ENCODE results near the gene CCNL1. TPM values are rescaled to one million over a fixed set of nuclear protein-coding genes. Genes with fewer than 3 reads are reported as not detected.
"Not testable (repeated sequence)": the region's sequence is repeated elsewhere in the genome, so short reads cannot be mapped to it uniquely, and the experiment has no call there.

Gene CCNL1
- total RNA-seq, 2 donors from 2014 or later, result 84.5 to 125 TPM

DNA sequence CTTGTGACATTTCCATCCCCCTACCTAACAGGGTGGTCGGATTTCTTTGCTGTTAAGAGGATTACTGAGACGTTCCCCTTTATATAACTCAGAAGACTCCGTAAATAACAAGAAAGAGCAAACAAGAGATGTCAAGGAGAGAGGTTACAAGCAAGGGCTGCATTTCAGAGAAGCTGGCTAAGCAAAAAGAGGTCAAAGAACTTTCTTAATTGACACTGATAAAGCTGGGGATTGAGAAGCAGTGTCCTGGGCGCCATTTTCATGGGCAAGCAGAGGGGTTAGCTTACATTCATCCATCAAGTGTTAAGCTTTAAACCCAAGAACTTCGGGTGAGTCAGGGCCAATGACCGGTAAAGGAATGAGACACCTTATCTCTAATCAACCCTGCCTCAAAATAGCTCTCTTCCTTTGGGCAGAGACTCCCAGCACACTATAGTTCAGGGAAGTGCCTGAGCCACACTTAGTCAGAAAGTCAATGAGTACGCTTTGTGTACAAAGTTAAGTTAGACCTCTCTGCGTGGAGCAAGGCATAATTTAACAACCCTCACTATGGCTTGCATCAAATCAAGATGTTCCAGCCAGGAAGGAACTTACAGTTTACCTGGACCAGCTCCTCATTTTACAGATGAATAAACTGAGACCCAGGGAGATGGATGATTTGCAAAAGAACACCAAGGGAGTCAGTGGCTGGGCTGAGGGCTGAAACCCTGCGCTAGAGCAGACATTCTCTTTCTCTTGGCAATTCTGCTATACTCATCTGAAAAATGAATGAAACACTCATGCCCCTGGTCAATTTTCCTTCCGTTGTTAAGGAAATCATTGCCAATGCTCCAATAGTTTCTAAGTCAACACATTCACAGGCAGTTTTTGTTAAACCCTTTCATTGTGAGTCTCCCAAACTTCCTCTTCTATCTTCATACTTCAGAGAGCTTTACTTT, 44.6 kb downstream of the CCNL1 start:
- intact Hi-C loops (cut with DNase I), result no loop called here
- DNase-seq (ENCODE audit: low spot score), result no peak

DNA sequence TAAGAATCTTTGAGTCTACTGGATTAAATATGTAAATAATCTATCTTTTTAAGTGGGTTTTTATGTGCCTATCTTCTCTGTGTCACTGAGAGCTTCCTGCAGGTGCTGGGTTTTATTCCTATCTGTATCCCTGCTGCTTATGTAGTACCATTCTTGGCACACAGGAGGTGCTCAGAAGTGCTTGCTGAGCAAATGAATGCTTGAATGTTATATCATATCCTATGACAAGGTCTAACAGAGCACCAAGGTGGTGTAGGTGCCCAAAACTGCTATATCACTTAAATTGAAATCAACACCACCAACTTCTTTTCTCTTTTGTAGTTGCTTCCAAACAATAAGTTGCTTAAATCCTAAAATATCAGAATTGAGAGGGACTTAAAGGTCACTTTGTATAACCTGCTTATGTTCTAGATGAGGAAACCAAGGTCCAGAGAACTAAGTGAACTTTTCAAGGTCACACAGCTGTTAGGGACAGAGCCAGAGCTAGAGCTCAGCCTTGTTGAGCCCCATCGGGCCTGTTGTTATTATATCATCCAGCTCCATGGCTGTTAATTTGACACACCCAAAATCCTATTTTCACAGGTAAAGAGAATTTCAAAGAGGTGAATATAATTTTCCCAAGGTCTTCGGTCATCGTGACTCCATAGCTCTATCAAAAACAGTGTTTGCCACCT, 46.0 kb downstream of the CCNL1 start:
- no peak for DNase-seq (ENCODE audit: low spot score)
- intact Hi-C loops (cut with DNase I), result no loop called here

DNA sequence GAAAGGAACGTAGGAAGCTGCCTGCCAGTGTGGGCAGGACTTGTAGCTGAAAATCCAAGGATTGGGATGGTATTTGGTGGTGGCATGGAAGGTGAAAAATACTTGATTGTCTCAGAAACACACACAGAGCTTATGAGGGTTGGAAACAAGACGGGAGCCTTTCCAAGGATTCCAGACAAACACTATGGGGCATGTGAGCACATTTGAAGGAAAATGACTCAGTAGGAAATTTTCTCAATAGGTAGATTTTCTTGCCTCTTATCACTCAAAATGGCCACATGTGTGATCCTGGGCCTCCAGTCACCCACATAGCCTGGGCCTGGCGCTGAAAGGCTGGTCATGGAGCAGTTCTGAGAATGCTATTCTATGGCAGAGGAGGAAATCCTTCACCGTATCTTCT, 47.4 kb downstream of the CCNL1 start:
- intact Hi-C loops (cut with DNase I), result no loop called here

DNA sequence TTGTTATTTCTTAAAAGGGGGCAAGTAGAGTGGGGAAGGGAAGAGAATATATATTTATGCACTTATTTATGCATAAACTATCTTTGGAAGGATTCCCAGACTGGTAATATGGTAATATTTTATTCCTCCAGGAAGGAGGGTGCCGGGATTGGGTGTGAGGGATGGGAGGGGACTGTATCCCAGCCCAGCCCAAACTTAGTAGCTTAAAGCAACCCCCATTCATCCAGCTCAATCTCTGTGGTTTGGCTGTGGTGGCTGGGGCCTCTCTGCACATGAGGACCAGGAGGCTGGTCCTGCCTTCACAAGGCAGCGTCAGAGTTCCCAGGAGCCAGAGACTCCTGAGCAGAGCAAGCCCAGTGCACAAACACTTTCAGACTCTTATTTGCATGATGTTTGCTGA, 48.4 kb downstream of the CCNL1 start:
- intact Hi-C loops (cut with DNase I), result no loop called here
- DNase-seq (ENCODE audit: low spot score), result no peak

More for the DNA sequence above, 47.4 kb downstream of the CCNL1 start:
- DNase-seq (ENCODE audit: low spot score), result no peak

DNA sequence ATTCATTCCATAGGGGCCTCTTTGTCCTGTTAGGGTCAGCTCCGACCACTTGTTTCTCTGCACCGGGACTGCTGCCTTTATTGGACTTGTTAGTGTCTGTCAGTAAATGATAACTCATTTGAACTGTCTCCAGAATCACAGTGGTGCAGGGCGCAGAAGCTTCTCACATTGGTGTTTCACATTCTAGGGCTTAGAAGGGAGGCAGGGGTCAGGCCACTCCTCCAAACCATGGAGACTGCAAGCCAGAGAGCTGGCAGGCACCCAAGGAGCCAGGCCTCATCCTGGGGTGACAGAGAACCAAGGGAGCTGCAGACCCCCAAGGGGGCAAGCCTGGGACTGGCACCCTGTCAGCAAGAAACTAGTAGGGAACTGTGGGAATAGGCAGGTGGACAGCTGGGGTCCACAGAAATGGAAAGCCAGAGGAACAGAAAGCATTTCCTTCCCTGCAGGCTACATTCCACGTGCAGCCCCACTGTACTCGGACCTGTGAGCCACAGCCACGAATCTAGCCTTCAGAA, 49.1 kb downstream of the CCNL1 start:
- intact Hi-C loops (cut with DNase I), result no loop called here
- DNase-seq (ENCODE audit: low spot score), result no peak

DNA sequence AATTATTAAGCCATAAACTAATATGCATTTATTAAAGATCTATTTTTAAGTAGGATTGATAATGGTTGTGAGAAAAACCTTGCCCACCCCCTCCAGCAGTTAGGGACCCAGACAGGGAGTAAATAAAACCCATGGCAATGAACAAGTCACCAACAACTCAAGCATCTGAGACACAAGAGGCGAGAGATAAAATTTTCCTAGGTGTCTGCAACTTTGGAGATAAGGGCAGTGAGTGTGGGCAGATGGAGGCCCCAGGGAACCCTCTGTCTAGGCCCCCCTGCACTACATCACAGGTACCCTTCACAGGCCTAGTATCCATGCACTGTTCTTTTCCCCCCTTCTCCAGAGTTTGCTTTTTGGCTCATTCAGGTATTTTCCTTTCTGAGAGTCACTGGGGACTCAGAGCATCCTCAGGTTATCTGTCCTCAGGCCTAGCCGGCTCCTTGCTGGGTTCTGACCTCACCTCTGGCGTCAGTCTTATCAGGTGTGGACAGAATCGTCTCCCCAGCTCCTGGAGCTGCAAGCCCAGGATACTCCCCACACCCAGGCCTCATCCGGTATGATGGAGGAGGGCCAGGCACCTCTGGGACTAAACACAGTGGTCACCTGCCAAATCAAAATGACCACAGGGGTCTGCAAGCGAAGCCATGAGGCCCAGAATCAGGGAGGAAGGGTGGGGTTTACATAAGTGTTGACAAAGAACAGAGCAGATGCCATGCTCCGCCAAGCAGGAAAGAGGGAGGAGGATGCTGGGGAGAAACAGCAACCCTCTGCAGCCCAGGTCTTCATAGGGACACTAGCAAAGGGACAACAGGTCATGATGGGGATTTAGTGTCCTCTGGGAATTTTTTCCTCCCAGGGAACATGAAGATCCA, 50.4 kb downstream of the CCNL1 start:
- intact Hi-C loops (cut with DNase I), result no loop called here
- no peak for DNase-seq (ENCODE audit: low spot score)

DNA sequence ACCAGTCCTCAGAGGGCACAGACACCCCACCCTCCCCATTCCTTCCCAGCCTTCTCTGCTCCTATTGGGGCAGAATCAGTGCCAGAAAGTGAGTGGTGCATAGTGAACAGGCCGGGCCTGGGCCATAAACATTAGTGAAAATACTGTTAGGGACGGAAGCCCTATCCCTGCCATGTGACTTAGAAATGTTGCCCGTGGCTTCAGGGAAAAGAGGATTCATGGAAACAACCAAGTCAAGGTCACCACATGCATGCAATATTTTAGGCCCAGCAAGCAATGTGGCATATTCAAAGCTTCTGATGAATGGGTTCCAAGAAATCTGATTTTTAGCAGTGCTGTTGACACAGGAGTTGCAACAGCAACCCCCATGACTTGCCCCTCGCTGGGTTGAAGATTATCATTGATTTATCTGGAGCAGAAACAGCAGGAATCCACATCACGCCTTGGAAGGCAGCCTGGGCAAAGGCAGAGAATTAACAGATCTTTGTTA, 52.3 kb downstream of the CCNL1 start:
- DNase-seq (ENCODE audit: low spot score), result no peak
- intact Hi-C loops (cut with DNase I), result no loop called here

DNA sequence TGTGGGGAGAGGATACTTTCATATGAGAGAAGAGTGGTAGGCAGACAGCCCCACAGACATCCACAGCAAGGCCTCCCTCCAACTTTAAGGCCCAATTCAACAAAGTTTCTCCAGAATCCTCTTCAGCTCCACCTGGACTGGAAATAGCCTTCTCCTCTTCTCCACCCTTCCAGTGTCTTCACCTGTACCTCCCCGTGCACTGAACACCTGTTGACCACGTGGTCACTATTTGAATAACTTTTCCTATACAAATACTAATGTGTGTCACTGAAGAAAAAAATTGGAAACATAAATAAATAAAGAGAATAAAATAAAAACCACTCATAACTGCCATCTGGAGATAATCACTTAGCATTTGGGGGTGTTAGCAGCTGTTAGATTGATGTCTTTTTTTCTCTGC, 52.9 kb downstream of the CCNL1 start:
- no peak for DNase-seq (ENCODE audit: low spot score)
- intact Hi-C loops (cut with DNase I), result no loop called here

DNA sequence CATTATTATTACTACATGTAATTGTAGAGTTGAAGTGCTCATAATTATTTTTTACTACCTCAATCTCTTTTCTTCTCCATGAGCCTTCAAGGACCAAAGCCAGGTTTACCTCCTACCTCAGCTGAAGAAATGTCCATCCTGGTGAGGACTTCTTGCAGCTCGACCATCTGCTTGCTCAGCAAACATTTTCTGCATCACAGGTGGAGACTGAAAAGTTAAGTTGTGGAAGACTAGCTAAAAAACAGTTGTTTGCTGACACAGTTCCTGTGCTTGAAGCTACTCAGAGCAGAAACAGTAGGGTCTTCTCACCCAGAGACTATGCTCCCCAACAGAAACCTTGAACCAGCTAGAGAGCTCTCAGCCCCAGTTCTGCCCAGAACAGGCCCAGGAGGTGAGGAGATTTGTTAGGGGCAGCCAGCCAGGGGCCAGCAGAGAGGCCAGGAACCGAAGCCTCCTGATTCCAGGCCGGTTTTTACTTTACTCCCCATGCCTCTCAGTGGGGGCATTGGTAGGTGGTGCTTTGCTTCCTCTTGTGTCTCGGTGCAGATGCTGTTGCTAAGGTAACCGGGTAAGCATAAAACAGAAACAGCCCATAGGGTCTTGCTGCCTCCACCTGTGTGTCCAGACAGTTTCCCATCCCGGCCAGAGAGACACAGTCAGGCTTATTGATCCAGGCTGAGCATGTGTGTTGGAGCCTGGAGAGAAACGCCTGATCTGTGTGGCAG, 54.9 kb downstream of the CCNL1 start:
- intact Hi-C loops (cut with DNase I), result no loop called here
- DNase-seq (ENCODE audit: low spot score), result no peak

DNA sequence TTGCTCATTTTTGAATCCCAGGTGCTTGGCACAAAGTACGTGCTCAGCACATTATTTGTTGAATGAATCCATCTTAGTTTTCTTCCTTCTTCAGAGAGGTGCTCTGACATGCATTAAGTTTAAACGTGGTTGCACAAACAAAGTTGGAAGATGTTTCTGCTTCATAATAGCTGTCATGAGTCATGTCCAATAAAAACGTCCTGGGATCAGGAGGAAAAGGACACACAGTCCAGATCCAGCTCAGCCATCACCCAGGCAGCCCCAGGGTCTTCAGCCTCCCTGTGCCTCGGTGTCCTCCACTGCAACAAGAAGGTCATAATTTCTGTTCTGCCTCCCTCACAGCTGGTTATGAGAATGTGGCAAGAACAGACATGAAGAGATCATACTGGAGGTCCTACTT, 55.4 kb downstream of the CCNL1 start:
- intact Hi-C loops (cut with DNase I), result no loop called here
- no peak for DNase-seq (ENCODE audit: low spot score)

DNA sequence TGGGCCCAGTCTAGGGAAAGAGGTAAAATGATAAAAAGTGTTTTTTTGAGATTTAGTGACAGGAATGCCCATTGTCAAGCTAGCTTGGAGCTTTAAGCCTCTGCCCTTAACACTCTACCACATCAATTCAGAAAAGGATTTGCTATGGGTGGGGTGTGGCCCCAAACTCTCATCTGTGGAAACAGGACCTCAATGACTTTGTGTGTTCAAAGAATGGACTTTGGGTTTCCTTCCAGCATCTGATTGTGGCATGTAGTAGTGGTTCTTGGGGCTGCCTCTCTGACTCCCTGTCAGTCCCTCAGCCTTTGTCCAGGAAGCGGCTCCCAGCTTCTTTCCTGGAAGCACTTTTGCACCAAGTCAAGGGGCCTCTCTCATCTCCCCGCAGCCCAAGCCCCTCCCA, 56.1 kb downstream of the CCNL1 start:
- DNase-seq (ENCODE audit: low spot score), result no peak
- intact Hi-C loops (cut with DNase I), result no loop called here

DNA sequence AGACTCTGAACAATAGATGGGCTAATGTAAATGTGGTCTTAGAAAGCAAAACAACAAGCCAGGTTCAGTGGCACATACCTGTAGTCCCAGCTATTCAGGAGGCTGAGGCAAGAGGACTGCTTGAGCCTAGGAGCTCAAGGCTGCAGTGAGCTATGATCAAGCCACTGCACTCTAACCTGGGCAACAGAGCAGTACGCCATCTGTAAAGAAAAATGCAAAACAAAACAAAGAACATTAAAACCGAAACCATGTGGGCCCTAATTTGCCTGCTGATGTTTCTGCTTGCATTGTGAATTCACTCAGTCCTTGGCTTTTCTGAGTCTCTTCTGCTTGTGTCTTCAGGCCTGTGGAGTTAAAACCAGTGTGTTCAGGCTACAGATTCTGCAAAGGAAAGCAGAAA, 56.7 kb downstream of the CCNL1 start:
- no peak for DNase-seq (ENCODE audit: low spot score)
- intact Hi-C loops (cut with DNase I), result no loop called here

DNA sequence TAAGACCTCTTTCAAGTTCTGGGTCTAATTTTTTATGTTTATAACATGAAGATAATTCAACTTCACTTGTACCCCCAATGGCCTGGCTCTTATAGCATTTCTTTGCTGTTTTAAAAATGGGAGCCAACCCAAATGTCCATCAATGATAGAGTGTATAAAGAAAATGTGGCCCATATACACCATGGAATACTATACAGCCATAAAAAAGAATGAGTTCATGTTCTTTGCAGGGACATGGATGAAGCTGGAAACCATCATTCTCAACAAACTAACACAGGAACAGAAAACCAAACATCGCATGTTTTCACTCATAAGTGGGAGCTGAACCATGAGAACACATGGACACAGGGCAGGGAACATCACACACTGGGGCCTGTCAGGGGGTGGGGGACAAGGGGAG, 57.4 kb downstream of the CCNL1 start:
- intact Hi-C loops (cut with DNase I); DNase-seq (ENCODE audit: low spot score): not testable (repeated sequence)

DNA sequence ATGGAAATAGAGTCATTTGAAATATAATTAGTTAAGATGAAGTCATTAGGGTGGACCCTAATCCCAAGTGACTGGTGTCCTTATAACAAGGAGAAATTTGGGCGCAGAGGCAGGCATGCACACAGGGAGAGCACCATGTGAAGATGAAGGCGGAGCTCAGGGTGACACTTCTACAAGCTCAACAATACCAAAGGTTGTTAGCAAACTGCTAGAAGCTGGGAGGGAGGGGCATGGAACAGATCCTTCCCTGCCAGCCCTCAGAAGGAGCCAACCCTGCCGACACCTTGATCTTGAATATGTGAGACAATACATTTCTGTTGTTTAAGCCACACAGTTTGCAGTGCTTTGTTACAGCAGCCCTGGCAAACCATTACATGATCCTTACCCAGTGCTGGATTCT, 57.8 kb downstream of the CCNL1 start:
- DNase-seq (ENCODE audit: low spot score), result no peak
- intact Hi-C loops (cut with DNase I), result no loop called here

DNA sequence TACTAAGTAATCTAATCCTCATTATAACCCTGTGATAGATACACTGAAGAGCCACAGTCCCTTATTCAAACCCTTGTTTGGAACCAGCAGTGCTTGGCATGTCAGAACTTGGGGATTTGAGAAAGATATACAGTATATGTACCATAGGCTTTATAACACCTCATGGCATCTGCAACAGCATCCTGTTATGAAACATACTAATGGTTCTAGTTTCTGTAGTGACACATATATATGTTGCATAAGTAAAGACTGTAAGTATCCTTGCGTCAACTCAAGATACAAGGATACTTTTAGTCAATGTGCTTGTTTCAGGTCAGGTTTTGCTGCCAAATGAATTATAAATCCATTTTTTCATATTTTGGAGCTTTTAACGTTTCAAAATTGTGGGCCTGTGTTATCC, 58.5 kb downstream of the CCNL1 start:
- no peak for DNase-seq (ENCODE audit: low spot score)
- intact Hi-C loops (cut with DNase I), result no loop called here

DNA sequence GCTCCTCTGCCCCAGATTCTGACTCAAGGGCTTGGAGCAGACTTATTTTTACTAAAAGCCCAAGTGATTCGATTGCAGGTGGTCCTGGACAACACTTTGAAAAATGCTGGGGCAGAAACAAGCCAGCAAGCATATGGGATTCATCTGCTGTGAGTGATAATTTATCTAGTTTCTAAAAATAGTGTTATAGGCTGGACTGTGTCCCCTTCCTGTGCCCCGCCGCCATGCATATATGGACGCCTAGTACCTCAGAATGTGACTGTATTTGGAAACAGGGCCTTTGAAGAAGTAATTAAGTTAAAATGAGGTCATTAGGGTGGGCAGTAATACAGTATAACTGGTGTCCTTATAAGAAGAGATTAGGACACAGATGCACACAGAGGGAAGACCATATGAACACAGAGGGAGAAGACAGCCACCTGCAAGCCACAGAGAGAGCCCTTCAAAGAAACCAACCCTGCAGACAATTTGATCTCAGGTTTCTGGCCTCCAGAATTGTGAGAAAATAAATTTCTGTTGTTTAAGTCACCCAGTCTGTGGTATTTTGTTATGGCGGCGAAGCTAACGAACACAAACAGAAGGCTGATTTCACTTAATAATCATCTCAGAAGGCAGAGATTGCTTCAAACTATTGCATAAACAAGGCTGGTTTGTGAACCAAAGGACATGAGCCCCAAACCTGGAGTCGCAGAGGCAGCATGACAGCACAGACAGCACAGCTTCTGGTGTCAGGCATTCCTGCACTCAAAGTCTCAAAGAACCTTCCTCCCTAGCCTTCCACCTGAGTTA, 59.1 kb downstream of the CCNL1 start:
- intact Hi-C loops (cut with DNase I), result no loop called here

DNA sequence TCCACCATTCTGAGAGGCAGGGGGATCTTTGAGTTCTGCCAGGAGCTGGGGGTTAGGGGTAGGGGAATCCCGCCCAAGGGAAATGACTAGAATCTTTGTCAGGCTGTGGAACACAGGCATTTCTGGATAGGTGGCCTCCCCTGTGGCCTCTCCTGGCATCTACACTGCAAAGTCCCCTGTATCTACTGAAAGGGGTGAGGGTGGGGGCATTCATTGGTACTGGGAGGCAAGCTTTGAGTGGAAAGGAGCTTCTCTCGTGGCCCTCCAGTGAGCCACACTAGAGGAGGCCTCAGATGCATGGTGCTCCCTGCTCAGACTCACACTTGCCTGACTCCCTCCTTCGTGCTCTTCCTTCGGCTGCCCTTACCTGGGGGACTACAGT, 59.9 kb downstream of the CCNL1 start:
- intact Hi-C loops (cut with DNase I), result no loop called here
- no peak for DNase-seq (ENCODE audit: low spot score)

More for the DNA sequence above, 59.1 kb downstream of the CCNL1 start:
- no peak for DNase-seq (ENCODE audit: low spot score)
